NCI-H2029 treated with DMSO at 0.1 percent for 48 hours (cell line): ENCODE data around the gene GIMAP5.
A peak's percentile ranks its signal among the peaks of the same experiment; 100 is the strongest.
"Not testable (repeated sequence)": the region's sequence is repeated elsewhere in the genome, so short reads cannot be mapped to it uniquely, and the experiment has no call there.

Experiments
- DNase-seq: peaks from one replicate; lab custom pipeline; 2025; lab: John Stamatoyannopoulos, UW

GIMAP5 gene

GRCh38 chr7:150774131-150774530 is 36.9 kb downstream of the GIMAP5 start:
- DNase-seq: not testable (repeated sequence)

- DNase-seq: no peak
These were observed 41.0 kb downstream of the GIMAP5 start for GRCh38 chr7:150778014-150778737.

DNA sequence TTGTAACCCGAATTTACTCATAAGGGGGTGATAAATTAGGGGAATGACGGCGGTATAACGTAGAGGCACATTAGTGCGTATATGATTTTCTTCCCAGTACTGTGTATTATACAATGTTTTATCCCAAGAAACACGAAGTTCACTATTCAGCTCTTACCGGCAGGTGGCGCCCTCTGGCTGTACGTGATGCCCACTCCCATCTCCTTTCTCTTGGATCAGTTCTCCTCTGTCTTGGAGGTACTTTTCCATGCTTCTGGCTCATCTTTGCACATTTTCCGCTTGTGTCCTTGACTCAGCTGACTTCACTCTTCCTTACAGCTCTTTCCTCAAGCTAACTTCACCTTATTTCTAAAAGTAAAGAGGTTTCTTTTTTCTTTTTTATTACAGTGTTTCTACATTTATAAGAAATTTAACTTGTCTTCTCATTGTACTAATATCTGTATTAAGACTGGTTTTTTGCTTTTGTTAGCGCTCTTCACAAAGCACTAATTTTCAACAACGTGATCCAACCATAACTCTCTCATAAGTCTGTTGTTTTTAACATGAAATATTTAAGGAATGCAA is 41.6 kb downstream of the GIMAP5 start:
- peak; percentile 80 for DNase-seq

DNA sequence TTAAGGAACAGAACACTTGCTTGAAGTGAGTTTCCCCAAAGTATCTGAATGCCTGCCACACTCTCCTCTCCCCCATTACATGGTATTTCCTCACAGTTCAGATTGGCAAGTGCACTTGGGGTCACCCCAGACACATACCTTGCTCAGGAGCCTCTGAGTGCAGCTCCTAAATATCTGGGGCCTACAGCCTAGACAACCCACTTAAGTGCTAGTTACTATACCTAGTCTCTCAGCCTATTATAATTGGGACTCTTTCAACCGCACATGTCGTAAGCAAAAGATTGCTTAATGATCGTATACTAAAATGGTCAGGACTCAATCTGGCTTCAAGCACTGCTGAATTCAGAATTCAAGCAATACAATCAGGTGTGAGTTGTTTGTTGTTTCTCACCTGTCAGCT is 43.1 kb downstream of the GIMAP5 start:
- DNase-seq: no peak

DNA sequence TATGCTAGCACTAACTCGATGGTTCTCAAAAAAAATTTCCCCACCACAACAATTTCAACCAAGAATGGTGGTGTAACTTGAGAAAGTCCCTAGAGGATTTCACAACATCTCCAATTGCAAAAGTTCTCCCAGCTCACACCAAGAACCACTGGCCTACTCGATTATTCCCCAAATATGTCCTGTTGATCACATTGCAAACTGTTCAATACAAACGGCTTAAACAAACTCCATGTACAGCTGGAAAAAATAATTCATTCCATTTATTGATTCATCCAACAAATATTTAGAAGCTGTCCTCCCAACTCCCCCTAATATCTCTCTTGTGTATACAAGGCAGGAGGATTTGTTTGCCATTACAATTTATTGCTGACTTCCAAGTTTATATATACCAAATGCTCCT is 43.9 kb downstream of the GIMAP5 start:
- DNase-seq: no peak

- no peak for DNase-seq
These were observed 44.7 kb downstream of the GIMAP5 start for GRCh38 chr7:150781961-150782360.

DNA sequence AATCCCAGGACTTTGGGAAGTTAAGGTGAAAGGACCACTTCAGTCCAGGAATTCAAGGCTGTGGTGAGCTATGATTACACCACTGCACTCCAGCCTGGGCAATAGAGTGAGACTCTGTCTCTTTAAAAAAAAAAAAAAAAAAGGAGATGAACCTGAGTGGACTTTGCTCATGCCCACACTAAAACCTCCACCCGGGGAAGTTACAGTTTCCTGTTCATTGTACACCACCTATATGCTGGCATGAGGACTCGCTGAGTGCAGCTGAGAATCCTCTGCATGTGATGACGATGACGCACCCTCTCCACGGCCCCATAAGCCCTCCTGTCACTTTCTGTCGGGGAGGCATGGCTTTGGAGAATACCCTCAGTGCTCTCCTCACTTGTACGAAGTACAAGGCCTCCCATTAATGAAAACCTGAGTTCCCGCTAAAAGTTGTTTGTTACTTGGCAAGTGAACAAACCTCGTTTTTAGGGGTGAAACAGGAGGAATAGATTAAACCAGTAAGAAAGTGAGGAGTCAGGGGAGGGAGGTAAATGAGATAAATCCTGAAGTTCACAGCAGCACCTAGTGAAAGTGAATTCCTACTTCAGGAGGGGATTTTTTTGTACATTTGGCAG is 47.0 kb downstream of the GIMAP5 start:
- no peak for DNase-seq

DNA sequence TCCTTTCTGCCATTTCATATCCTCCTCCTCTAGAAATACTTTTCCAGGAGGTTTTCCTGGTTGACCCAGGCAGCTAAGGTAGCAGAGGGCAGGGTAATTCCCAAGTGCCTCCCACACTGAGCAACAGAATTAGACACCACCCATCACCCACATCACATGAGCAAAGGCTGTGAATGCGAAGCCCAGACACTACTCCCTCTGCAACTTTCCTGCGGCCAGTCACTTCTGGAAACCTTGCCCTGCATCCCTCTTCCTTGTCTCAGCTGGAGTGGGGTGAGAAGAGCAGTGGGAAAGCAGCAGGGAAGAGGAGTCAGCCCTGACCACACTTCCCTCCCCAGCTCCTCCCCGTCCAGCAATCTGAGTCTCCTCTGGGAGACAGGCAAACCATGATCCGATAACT is 47.7 kb downstream of the GIMAP5 start:
- DNase-seq: no peak

- DNase-seq: peak; percentile 43
These were observed 50.4 kb downstream of the GIMAP5 start for GRCh38 chr7:150787321-150788281.

DNA sequence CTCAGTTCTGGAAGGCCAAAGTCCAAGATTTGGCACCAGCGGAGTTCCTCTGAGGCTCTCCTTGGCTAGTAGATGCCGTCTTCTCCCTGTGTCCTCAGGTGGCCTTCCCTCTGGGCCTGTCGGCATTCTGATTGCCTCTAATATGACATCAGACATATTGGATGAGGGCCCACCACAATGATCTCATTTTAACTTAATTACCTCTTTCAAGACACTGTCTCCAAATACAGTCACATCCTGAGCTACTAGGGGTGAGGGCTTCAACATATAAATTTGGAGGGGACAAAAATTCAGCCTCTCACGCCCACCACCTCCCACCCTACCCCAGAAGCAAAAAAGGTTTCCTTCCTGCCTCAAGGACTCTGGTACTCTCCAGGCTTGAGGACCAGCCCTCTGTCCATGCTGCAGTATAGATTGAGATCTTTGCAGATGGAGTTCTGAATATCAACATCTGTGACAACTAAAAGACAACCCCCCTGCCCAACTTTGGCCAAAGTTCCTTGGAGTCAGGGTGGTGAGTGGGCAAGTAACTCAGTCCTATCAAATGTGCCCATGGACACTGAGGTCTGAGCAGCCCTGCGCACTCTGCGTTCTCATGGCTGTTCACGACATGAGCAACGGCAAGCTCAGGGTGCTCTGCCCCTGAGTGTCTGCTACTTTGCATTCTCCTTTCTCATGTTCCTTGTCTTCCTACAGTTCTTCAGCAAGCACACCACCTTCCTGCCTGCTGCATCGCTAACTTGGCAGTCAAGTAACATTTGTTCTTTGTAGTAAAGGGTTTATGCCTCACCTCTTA is 51.5 kb downstream of the GIMAP5 start:
- DNase-seq: no peak

- no peak for DNase-seq
These were observed 53.3 kb downstream of the GIMAP5 start for GRCh38 chr7:150790416-150791075.

DNA sequence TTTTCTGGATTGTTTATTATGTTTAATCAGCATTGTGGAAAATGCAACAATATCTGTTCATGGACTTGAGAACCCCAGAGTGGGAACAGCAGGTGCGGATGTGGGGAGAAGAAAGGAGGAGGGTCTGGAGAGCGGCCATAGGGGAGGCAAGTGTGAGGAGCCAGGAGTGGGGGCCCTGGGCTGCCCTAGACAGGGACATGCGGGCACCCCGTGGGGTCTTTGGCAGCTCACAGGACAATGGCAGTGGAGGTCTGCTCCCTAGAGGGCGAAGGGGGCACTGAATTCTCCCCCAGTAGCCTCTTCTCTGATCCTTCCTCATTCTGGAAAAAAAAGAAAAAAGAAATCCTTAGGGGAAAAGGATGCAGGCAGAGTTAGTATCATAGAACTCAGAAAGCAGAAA is 54.1 kb downstream of the GIMAP5 start:
- DNase-seq: no peak

GRCh38 chr7:150791746-150792452 is 54.7 kb downstream of the GIMAP5 start:
- no peak for DNase-seq
